ENCODE measurements around the gene CR2. TPM values are rescaled to one million over a fixed set of nuclear protein-coding genes. Genes with fewer than 3 reads are reported as not detected.

CR2 gene
- total RNA-seq, 1 donor from 2014 or later, result 0.09 TPM

DNA sequence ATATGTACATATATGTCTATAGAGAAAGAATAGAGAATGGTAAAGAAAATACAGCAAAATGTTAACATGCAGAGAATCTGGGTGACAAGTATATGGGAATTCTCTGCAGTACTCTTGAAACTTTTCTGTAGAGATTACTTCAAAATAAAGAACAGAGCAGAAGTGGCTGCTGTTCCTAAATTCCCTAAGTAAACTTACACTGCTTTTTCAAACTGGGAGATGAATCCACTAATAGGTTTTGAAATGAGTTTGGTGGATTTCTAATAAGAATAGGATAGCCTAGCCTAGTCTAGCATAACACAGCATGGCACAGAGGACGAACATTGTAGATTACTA lies 450 bp upstream of the CR2 start:
- Histone ChIP-seq H3K36me3 (no peaks in the 10 kb centered on the region), H3K4me1 (peaks cover 12% of the 10 kb centered on the region), H3K27me3 (ENCODE audit: low read depth) (peaks cover 40% of the 10 kb centered on the region), H3K9me3 (no peaks in the 10 kb centered on the region), H3K4me3 (peak overlapping the region; percentile 53), H3K27ac (no peak overlapping the region)
- no peak for TF ChIP-seq CTCF (IDR thresholded peaks at IDR 0.05)
- intact Hi-C loops (cut with DNase I), result no loop called here
- DNase-seq (no peak), ATAC-seq (no peak)

DNA sequence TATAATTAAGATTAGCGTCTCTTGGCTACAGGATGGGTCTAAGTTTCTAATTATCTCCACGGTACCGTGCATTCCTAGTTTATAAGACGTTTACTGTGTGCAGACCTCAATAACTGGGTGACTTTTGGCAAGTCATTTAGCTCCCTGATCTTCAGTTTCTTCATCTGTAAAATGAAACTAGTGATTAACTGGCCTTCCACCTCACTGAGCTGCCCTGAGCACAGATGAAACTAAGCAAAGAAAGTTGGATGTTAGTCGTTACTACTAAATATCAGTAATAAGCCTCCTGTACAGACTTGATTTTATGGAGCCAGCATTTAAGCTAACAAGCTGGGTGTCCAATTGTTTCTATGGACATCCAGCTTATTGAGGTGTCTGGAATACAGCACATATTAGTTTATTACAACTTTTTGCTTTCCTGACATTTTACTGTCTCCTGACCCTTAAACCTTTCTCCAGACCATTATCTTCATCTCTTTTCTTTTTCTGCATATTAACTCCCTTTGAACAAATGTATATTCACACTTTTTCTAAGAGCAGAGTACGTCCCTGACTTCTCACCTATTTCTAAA lies 1.1 kb downstream of the CR2 start:
- ATAC-seq (no peak), DNase-seq (no peak)
- no peaks in the 10 kb centered on the region for H3K9me3 ChIP-seq
- intact Hi-C loops (cut with DNase I), result no loop called here
- H3K27me3 ChIP-seq (ENCODE audit: low read depth), result peaks cover 40% of the 10 kb centered on the region
- H3K4me3 ChIP-seq, result peak overlapping the region; percentile 53
- H3K4me1 ChIP-seq, result peaks cover 12% of the 10 kb centered on the region
- no peaks in the 10 kb centered on the region for H3K36me3 ChIP-seq
- H3K27ac ChIP-seq, result no peak overlapping the region
- no peak for TF ChIP-seq CTCF (IDR thresholded peaks at IDR 0.05)

DNA sequence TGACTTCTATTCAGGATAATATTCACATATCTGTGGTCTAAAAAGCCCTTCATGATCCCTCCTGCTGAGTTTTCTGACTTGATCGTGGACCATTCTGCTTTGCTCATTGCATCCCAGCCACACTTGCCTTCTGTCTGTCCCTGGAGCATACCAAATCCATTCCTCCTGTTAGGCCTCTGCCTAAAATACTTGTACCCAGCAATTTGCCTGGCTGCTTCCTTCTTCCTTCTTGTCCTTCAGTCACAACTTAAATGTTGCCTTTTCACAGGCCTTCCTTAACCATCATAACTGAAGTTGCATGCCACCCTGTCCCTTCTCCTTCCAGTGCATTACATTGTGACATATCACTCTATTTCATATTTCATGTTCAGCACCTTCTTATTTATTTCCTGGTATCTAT lies 4.3 kb downstream of the CR2 start:
- no peaks in the 10 kb centered on the region for H3K9me3 ChIP-seq
- peaks cover 12% of the 10 kb centered on the region for H3K4me1 ChIP-seq
- intact Hi-C loops (cut with DNase I), result no loop called here
- no peak overlapping the region for H3K4me3 ChIP-seq
- DNase-seq (no peak), ATAC-seq (no peak)
- H3K27ac ChIP-seq, result no peak overlapping the region
- no peaks in the 10 kb centered on the region for H3K36me3 ChIP-seq
- peaks cover 25% of the 10 kb centered on the region for H3K27me3 ChIP-seq (ENCODE audit: low read depth)
- TF ChIP-seq CTCF (IDR thresholded peaks at IDR 0.05), result no peak

DNA sequence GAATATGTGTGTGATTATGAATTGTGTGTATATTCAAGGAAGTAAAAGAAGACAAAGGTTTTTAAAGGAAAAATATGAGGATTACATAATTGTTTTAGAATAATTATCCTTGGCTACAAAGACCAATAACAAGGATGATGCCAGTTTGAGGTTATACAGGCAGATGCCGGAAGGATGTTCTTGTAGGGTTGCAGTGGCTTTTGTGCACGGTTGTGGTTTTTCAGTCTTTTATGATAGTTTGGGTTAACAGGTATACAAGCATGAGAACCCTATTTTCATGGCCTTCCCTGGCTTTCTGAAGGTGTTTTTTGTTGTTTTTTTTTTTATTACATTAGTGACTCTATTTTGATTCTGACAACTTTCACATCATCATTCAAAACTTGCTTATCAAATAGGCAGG lies 4.9 kb downstream of the CR2 start:
- H3K27me3 ChIP-seq (ENCODE audit: low read depth), result peaks cover 21% of the 10 kb centered on the region
- peaks cover 10% of the 10 kb centered on the region for H3K4me1 ChIP-seq
- H3K4me3 ChIP-seq, result no peak overlapping the region
- H3K9me3 ChIP-seq, result no peaks in the 10 kb centered on the region
- no peak for TF ChIP-seq CTCF (IDR thresholded peaks at IDR 0.05)
- DNase-seq (no peak), ATAC-seq (no peak)
- no peak overlapping the region for H3K27ac ChIP-seq
- intact Hi-C loops (cut with DNase I), result no loop called here
- no peaks in the 10 kb centered on the region for H3K36me3 ChIP-seq

DNA sequence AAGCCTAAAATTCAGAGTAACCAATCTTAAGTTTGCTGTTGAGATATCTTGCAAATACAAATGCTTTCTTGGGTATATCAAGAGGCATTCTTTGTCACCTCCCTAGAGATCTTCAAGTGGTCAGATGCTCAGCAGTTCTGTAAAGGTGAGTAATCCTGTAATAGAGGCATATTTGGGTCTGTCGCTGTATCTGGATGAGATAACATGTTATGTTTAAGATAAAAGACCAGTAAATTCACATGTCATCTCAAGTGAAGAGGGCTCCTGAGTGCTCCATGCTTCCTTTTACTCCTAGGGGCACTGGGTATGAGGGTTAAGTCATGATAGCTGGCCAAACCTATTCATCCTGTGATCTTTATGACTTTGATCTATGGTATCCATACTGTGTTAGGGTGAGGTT lies 7.5 kb downstream of the CR2 start:
- no peak overlapping the region for H3K4me3 ChIP-seq
- no peaks in the 10 kb centered on the region for H3K4me1 ChIP-seq
- TF ChIP-seq CTCF (IDR thresholded peaks at IDR 0.05), result no peak
- no peaks in the 10 kb centered on the region for H3K36me3 ChIP-seq
- H3K27ac ChIP-seq, result no peak overlapping the region
- DNase-seq, result no peak
- no peak for ATAC-seq
- no peaks in the 10 kb centered on the region for H3K9me3 ChIP-seq
- intact Hi-C loops (cut with DNase I), result no loop called here
- no peaks in the 10 kb centered on the region for H3K27me3 ChIP-seq (ENCODE audit: low read depth)

GRCh38 chr1:207462535-207462934 lies 8.4 kb downstream of the CR2 start:
- DNase-seq (no peak), ATAC-seq (no peak)
- no peak for TF ChIP-seq CTCF (IDR thresholded peaks at IDR 0.05)
- Histone ChIP-seq H3K9me3 (no peaks in the 10 kb centered on the region), H3K4me1 (no peaks in the 10 kb centered on the region), H3K27me3 (ENCODE audit: low read depth) (peaks cover 6% of the 10 kb centered on the region), H3K4me3 (no peak overlapping the region), H3K27ac (no peak overlapping the region), H3K36me3 (no peaks in the 10 kb centered on the region)
- intact Hi-C loops (cut with DNase I), result no loop called here
